Measurements from ENCODE around the gene GJB3.
A peak's percentile ranks its signal among the peaks of the same experiment; 100 is the strongest.
"Not testable (repeated sequence)": the region's sequence is repeated elsewhere in the genome, so short reads cannot be mapped to it uniquely, and the experiment has no call there.

The GJB3 gene

DNA sequence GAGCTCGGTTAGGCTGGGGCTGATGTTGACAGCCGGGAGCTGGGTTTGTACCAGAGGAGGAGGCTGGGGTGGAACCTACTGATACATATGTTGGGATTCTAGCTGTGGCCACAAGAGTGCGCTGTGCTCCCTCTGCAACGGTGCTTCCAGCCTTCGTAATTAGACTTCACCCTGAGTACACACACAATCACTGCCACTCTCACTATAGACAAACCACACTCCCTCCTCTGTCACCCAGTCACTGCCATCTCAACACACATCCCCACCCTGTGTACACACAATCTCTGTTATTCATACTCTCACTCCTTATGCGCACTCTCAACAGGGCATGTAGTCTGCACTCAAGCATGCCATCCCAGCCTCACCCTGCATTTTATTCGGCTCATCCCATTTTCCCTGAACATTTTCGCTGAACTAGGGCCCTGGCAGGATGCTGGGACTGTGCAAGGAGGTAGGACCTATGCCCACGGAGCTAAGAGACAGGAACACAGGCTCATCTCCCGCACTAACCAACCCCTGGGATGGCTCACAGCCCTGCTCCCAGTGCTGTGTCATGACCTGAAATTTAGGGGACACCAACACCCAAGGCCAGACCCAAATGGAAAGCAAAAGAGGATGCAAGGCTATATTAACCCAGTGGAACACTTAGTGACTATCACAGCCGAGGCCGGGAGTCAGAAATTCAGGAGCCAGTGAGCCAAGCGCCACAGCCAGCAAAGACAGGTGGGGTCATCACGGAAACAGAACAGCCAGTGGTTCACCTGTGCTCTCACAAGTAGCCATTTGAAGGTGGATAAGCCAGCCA is 5.7 kb downstream of the GJB3 start:
- DNase-seq = peak; percentile 67

DNA sequence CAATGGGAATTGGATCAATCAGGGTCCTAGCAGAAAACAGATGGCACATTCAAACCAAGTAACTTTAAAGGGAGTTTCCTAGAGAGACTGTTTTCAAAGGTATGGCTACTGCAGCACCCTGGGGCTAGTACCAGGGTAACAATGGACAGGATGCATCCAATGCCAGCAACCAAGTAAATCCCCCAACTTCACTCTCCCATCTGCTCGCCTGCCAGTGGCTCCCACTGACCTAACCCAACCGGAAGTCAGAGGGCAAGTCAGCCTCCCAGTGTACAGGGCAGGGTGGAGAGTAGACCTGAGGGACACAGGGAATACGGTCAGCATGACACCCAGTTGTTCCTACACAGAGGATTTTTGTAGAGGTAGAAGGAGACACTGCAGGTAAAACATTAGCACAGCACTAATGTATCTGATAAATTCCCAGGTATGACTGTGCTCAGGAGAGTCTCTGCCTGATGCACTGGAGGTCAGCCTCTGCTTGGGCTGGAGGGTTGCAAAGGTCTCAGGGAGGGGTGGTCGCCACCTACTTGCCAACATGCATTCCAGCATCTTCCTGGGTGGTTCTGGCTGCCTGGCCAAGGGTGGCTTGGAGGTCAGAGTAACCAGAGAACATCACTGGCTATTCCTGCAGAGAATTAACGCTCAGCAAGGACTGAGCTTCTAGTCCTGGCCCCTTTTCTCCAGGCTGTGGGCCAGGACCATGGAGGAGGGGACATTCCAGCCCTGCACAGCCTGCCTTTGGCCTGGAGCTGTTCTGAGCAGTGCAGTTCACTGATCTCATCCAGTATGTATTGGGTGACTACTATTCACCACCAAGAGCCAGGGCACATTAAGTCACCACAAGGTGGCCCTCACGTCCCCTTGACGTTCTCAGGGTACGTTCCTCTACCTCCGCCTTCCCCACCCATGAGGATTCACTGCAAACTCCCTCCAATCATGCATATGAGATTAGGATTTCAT is 6.7 kb downstream of the GJB3 start:
- DNase-seq = no peak

DNA sequence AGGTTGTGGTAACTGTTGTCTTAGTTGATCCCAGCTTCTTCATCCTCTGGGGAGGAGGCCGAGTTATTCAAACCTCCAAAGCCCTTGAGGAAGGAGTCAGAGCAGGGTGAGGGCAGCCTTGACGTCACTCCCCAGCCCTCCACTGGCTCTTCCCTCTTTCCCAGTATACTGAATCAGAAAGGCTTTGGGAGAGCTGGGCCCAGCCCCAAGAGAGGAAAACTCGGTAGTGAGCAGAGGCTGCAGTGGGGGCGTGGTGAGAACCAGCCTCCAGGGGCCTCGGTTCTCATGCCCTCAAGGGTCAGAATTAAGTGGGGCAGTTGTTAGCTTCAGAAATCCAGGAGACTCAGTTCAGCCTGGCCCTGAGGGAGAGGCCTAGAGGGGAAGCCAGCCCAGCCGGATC is 10.0 kb downstream of the GJB3 start:
- no peak for DNase-seq

DNA sequence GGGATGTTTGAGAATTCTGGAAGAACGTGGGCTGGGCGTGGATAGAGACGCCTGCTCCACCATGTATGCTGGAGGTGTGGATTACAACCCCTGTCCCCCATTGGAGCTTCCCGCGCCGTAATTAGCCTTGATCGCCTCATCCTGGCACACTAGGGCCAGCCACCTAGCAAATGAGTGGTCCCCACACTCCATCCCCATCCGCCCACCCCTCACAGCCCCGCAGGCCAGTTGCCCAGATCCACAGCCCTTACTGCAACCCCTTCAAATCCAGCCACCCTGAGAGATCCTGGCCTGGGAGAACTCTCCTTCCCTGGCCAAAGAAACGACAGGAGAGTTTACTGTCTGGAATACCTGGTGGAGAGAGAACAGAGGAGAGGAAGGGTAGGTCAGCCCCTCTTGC is 11.4 kb downstream of the GJB3 start:
- no peak for DNase-seq

DNA sequence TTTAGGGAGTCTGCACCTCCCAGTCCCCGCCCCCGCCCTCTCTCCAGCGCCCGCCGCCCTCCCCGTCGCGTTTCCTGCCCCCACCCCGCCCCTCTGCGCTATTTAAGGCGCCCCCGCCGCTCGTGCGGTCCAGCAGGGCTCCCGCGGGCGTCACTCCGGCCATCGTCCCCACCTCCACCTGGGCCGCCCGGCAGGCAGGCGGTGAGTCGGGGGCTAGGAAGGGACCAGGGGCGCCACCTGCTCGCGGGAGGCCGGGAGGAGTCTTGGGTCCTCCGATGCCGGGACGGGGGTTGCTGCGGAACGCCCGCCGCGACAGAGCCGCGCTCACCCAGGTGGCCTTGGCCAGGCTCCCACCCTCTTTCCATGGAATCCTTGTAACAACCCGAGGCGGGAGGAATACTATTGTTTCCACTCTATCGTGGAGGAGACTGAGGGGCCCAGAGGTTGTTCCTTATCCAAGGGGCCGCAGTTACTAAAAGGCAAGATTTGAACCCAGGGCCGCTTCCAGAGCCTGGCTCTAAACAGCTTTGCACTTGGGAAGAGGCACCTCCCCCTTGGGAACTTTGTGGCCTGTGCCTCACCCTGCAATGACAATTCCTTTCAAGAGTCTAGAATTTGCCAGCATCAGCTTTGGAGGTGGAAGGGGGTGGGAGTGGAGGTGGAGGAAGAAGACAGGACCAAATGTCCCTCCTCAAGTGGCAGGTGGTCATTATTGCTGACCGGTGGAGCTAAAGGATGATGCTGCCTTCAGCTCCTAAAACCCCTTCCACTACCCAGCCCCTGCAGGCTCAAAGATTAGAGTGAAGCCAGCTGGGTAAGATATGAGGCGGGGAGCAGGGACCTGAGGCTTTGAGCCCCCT is 12.1 kb downstream of the GJB3 start, which contains the start of gene GJA4:
Gene GJA4 (plus strand): TSS at position 132 of the 860 bp plus-strand sequence. CDS start 1,215 bp downstream, outside the sequence.
- DNase-seq = no peak

DNA sequence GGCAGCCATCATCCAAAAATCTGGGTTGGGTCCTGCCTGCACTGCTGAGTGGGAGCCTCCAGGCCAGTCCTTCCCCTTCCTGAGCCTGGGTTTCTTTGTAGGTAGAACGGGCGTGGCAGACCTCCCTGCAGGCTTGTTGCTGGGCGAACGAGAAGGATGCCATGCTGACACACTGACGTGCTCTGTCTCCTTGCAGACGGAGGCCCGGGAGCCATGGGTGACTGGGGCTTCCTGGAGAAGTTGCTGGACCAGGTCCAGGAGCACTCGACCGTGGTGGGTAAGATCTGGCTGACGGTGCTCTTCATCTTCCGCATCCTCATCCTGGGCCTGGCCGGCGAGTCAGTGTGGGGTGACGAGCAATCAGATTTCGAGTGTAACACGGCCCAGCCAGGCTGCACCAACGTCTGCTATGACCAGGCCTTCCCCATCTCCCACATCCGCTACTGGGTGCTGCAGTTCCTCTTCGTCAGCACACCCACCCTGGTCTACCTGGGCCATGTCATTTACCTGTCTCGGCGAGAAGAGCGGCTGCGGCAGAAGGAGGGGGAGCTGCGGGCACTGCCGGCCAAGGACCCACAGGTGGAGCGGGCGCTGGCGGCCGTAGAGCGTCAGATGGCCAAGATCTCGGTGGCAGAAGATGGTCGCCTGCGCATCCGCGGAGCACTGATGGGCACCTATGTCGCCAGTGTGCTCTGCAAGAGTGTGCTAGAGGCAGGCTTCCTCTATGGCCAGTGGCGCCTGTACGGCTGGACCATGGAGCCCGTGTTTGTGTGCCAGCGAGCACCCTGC is 13.2 kb downstream of the GJB3 start:
- no peak for DNase-seq

DNA sequence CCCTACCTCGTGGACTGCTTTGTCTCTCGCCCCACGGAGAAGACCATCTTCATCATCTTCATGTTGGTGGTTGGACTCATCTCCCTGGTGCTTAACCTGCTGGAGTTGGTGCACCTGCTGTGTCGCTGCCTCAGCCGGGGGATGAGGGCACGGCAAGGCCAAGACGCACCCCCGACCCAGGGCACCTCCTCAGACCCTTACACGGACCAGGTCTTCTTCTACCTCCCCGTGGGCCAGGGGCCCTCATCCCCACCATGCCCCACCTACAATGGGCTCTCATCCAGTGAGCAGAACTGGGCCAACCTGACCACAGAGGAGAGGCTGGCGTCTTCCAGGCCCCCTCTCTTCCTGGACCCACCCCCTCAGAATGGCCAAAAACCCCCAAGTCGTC is 13.8 kb downstream of the GJB3 start:
- DNase-seq = no peak

DNA sequence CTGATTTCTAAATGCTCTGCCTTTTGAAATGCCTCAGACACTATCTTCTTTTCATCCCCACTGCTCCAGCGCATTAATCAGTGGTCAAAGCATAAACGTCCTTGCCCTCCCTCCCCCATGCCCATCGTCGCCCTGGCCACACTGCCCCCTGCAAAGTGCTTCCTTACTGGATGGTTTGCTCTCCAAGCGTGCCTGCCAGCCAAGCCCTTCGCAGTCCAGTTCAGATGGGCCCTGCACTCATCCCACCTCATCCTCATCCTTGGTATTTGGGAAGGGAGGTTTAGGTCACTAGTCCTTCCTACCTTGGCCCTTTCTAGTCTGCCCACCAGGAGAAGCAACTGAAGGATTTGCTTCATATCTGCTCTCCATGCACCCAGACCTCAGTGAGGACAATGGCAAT is 14.9 kb downstream of the GJB3 start:
- DNase-seq = no peak

DNA sequence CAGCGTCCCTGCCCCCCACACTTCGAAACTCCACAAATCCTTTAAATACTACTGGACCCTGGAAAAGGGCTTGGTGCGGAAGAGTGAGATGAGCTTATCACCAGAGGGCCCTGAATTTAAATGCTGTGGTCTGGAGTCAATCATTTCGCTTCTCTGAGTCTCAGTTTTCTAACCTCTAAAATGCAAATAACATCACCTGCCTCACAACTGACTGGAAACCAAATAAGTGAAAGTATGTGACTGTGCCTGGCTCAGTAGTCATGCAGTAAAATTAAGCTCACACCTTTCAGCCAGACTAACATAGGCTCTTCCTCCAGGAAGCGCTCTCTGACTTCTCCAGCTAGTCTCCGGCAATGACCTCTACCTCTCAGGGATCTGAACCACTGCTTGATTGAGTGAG is 16.0 kb downstream of the GJB3 start:
- DNase-seq = no peak

DNA sequence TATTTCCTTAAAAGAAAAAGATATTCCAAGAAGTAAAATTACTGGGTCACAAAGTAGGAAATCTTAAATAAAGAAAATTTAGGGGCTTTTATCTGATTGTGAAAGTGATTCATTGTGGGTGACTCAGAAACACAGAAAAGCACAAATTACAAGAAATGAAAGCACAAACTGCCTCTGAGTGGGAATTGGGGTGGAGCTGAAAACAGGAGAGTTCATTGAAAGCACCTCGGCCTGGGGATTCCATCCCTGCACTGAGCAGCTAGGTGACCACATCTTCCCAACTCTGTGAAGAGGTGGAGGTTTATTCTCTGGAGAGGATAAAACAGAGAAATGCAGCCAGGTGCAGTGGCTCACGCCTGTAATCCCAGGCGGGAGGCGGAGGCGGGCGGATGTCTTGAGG is 19.2 kb downstream of the GJB3 start:
- DNase-seq = peak; percentile 20

DNA sequence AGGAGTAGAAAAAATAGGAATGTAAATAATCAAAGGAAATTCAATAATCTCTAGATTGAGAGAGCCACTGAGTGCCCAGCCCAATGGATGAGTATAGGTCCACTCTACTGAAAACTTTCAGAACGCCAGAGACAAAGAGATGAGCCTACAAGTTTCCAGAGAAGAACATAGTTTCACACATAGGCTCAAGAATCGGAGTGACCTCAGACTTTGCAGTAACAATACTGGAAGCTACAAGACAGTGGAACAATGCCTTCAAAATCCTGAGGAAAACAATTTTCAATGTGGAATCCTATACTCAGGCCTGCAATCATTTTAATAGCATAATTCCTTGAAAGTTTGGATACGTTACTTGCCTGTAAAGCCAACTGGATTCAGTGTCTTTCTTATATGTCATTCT is 22.8 kb downstream of the GJB3 start:
- no peak for DNase-seq

DNA sequence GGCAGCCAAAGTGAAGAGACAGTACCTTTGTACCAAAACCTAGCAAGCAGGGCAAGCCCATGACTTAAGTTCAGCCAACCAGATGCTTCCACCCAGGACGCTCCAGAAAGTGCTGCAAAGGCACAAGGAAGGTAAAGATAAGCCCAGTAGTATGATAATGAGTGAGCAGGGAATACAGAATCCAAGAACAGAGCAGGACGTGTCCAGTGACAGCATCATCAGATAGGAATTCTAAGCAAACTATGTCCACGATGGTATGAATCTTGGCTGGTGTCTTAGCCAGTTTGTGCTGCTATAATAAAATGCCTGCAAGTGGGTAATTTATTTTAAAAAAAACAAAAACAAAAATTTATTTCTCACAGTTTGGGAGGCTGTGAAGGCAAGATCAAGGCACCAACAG is 25.4 kb downstream of the GJB3 start:
- no peak for DNase-seq

DNA sequence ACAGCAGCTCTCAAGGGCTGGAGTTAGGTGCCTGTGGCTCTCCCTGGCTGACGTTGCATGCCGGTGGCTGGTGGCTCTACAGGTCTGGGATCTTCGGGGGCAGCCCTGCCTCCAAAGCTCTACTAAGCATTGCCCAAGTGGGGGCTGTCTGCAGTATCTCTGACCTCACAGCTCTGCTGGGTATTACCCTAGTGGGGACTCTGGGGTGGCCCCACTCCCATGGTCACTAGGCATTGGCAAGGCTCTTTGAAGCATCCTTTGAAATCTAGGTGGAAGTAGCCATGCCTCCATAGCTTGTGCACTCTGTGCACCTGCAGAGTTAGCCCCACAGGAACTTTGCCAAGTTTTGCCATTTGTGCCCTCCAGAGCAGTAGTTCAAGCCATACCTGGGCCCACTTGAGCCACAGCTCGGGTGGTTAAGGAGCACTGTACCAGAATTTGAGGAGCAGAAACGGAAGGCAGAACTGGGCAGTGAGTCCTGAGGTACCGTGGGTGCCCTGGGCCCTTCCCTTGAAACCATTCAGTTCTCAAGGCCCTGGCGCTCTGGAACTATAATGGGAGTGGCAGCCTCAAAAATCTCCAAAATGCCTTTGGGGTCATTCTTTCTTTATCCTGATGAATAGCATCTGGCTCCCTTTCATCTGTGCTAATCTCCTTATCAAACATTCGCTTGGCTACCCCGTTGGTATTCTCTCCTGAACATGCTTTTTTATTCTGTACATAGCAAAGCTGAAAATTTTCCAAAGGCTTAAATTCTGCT is 27.2 kb downstream of the GJB3 start:
- no peak for DNase-seq

DNA sequence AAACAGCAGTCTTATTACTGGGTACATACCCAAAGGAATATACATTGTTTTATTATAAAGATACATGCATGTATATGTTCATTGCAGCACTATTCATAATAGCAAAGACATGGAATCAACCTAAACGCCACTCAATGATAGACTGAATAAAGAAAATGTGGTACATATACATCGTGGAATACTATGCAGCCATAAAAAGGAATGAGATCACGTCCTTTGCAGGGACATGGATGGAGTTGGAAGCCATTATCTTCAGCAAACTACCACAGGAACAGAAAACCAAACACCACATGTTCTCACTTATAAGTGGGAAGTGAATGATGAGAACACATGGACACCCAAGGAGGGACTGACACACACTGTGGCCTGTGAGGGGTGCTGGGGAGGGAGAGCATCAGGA is 29.8 kb downstream of the GJB3 start:
- DNase-seq = not testable (repeated sequence)

DNA sequence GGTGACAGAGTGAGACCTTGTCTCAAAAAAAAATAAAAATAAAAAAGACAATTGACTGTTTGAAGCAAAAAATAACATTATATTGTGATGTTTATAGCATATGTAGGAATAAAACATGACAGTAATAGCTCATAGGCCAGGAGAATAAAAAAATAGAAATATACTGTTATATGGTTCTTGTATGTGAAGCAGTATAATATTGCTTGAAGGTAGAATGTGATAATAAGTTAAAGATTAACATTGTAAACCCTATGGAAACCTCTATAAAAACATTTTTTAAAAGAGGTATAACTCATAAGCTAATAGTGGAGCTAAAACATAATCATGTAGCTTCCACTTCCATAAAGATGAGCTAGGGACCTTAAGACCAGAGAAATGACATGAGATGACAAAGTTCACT is 35.3 kb downstream of the GJB3 start:
- DNase-seq = no peak

DNA sequence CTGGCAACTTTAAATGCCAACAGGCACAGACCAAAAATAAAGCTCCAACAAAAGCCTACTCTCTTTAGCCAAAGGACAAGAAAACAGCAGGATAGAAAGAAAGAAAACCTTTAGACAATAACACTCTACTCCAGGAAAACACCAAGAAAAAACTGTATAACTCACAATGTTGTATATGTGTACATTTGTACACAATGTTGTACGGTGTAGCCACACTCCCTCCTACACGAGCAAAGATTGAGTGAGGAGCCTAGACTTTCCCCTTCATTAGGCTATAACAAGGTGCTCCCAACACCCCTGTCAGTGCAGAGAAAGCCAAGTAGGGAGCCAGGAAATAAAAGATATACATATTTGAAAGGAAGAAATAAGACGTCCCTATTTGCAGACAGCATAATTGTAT is 35.8 kb downstream of the GJB3 start:
- no peak for DNase-seq

DNA sequence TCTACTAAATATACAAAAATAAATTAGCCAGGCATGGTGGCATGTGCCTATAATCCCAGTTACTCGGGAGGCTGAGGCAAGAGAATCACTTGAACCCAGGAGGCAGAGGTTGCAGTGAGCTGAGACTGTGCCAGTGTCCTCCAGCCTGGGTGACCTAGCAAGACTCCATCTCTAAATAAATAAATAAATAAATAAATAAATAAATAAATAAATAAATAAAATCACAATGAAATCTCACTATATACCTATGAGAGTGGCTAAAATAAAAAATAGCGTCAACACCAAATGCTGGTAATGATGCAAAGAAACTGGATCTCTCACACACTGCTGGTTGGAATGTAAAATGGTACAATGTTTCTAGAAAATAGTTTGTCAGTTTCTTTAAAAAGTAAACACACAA is 37.8 kb downstream of the GJB3 start:
- not testable (repeated sequence) for DNase-seq

DNA sequence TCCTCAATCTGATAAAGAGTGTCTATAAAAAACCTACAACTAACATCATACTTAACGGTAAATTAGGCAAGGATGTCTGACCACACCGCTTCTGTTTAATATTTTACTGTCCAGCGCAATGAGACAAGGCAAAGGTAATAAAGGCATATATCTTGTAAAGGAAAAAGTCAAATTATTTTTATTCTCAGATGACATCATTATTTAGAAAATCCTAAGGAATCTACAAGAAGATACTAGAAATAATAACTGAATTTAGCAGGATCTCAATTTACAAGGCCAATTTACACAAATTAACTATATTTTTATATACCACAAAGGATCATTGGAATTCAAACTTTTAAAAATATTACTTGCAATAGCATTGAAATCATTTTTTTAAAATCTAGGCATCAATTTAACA is 41.2 kb downstream of the GJB3 start:
- DNase-seq = no peak

DNA sequence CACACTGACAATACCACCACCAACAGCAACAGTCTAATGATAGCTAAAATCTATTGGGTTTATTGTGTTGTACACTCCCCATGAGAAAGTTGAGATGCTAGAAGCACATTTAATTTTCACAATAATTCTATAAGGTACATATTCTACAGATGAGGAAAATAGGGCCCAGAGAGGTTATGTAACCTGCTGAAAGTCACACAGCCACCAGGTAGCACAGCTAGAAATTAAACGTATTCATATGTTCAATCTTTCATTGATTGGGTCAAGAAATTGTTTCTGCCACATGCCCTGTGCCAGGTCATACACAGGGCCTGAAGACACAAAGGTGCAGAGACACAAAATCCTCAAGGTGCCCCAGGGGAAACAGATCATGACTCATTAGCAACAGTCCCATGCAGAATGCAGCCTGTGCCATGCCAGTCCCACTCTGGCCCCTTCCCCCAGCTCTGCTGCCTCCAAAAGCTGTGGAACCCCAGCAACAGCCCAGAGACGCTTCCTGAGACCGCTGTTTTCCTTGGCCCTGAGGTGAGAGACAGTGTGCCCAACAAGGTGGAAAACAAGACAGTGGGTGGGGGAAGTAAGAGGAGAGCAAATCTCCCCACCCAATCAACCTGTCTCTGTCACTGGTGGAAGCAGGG is 43.9 kb downstream of the GJB3 start:
- DNase-seq = no peak

DNA sequence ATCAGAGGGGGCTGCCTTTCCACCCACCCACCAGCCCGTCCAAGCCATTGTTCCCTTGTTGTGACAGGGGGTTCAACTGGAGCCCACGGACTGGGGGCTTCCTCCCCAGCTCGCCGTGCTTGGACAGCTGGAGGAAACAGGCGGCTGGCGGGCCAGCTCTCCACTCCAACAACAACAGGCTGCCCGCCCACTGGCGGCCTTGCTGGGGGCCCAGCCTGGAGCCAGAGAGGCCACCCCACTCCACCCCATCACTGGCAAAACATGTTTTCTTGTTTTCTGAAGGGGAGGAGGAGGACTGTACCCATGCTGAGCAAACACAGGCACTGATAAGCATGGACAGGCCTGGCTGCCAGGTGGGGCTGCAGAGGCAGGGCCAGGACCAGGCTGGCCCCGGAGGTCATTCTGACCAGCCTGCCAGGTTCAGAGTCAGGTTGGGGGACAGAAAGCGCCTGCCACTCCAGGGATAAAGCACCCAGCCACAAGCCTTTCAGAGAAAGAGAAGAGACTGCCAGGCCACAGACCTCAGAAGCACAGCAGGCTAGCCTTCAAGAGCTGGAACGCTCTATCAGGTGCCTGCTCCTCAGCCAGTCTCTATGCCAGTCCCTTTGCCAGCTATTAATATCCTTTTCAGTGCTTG is 44.6 kb downstream of the GJB3 start:
- no peak for DNase-seq
